HG03460 (cell line): ENCODE data around the gene NMNAT2.
"Not testable (repeated sequence)": the region's sequence is repeated elsewhere in the genome, so short reads cannot be mapped to it uniquely, and the experiment has no call there.

ENCODE experiments used
- ATAC-seq: cut with Tn5 transposase; IDR thresholded peaks from one replicate; pipeline ENCODE4 v1.9.1; 2021; ENCODE audit not compliant: unreplicated experiment

NMNAT2 gene

DNA sequence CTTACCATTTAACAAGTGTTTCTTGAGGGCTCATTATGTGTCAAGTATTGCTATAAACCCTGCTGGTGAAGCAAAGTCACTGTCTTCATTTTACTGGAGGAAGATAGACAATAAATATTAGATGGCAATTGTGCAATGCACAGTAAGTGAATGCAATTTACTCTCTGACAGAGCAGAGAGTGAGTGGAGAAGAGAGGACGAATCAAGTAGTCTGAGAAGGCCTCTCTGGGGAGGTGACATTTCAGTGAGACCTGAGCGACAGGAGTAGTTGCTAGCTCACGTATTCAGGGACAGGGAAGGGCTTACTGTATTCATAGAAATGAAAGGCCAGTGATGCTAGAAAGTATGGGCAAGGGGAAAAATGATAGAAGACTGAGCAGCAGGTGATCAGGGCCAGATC is 1.2 kb upstream of the NMNAT2 start:
- ATAC-seq, result no peak

DNA sequence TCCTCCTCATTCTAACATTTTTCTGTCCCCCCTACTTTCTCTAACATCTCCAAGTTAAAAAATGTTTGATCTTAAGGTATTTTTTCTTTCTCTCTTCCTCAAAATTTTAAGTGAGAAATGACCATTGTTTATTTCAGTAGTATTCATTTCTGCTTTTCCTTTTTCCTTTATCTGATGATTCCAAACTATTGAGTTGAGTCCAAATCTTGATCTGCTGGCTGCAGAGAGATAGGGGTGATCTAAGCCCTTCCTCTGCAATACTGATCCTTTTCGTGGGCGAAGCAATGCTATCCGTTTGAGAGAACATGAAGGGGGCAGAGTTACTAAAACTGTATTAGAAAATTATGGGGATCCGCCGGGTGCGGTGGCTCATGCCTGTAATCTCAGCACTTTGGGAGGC is 516 bp upstream of the NMNAT2 start:
- ATAC-seq, result no peak

DNA sequence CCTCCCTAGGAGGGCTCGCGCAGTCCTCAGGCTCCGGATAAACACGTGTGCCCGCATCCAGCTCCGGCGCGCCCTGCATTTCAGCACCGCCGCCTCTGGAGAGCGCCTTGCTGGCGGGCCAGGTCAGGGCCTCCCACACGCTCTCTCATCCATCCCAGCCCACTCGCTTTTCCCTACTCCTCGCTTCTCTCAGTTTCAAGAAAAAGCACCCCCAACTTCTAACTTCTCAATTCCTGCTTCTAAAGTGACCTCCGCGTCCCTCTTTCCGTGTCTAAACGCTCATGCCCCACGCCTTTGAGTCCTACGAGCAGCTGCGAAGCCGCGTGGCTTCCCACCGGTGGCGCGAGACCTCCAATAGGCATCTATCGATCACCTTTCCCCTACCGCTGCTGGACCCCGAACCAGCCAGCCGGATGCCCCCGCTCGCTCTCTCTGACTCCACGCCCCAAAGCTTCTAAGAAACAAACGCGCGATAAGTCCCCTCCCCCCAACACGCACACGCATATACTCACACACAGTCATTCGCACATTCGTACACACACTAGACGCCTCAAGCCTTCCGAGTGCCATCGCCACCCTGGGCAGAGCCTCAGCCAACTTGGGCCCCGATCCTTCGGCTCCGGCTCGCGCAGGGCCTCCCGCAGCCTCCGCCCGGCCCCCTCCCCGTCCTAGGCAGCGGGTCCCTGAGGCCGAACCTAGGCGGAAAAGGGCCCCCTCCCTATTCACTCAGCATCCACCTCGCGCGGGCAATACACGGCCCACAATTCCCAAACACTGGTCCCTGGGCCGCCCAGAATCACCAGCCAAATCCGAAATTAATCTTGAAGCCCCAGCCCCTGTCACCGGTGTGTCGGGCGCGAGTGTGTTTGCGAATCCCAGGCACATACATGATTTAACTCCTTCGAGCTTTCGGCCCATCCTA is 1.1 kb downstream of the NMNAT2 start:
- ATAC-seq, result no peak

GRCh38 chr1:183414365-183414764 is 3.8 kb downstream of the NMNAT2 start:
- no peak for ATAC-seq

GRCh38 chr1:183411091-183411490 is 7.1 kb downstream of the NMNAT2 start:
- ATAC-seq, result no peak

GRCh38 chr1:183407961-183408360 is 10.2 kb downstream of the NMNAT2 start:
- no peak for ATAC-seq

- ATAC-seq, result no peak
Measured at GRCh38 chr1:183407474-183407873, 10.7 kb downstream of the NMNAT2 start.

DNA sequence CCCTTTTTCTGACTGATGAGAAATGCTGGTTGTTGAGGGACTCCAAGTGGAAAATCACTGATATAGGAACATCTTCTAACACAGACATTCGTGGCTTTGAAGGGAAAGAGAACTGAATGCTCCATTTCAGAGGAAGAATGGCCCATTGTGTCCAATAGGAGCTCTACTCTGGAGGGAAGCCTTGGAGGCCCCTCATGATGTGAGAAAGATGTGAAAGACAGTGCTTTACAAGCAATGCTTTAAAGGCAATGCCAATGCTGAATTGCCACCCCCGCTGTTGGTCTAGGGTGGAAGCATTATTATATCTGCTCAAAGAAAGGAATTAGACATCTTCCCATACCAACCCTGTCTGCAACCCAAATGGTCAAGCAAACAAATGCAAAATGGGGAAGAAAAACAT is 13.7 kb downstream of the NMNAT2 start:
- no peak for ATAC-seq

GRCh38 chr1:183403498-183403897 is 14.7 kb downstream of the NMNAT2 start:
- no peak for ATAC-seq

- not testable (repeated sequence) for ATAC-seq
Measured at GRCh38 chr1:183401565-183401964, 16.6 kb downstream of the NMNAT2 start.

DNA sequence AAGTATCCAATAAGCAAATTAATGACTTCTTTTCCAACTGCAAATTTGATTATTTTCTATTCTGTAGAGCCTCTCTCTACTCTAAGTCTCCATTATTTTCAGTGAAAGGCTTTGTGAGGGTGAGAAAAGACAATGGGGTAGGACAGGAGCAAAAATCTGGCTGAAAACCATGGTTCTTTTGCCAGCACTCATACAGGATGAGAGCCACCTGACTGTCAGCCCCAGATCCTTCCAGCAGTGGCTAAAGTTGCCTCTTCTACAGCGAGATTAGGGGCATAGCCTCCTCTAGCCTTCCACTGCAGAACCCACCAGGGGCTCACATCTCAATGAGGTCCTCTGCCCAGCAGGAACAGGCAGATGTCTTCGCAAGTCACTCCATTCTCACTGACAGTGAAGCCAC is 23.7 kb downstream of the NMNAT2 start:
- ATAC-seq, result no peak

- no peak for ATAC-seq
Measured at GRCh38 chr1:183391863-183392262, 26.3 kb downstream of the NMNAT2 start.

DNA sequence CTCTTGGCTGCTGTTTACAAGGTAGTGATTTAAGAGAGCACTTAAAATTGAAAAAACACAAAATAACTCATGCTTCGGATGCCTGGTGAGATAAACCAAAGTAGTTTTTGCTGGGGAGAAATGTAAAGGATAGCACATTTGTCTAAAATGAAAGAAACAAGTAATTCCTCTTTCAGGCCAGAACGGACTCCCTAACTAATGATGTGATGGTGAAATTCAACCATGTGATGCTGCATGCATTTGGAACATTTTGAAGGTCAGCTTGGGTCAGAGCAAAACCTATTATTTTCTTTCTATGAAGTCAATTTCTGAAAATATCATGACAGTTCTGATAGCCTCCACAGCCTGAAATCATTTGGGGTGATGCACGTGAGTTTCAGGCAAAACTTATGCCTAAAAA is 27.6 kb downstream of the NMNAT2 start:
- ATAC-seq, result no peak

DNA sequence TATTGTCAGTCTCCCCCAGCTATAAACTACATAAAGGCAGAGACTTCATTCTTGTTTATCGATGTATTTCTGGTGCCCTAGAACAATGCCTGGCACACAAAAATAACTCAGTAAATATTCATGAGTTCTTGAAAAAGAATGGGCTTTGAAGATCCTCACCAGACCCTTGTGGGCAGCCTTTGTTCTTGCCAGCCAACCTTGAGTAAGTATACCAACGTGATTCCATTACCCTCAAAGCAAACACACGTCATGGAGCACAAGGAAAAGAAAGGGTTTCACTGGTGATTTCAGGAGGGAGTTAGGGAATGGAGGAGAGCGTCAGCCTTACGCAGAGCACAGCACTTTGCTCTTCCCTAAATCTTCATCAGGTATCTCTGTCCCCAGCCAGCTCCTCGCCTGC is 29.4 kb downstream of the NMNAT2 start:
- no peak for ATAC-seq

GRCh38 chr1:183385340-183386144 is 32.6 kb downstream of the NMNAT2 start:
- ATAC-seq, result no peak

GRCh38 chr1:183379951-183380350 is 38.2 kb downstream of the NMNAT2 start:
- ATAC-seq, result no peak

DNA sequence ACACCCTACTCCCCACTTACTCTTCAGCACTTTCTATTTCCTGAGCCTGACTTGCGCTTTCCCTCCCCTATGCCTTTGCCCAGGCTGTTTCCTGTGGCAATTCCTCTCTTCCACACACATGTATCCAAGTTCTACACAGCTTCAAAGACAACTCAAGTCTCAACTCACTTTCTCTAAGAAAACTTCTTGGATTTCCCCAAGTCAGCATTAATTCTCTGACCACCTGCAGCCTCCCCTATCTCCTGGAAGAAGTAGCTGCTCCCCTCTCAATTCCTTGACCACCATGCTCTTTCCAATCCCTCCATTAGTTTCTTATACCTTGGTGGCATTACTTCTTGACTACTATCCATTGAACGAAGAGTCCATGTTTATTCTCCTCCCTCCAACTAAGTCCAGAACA is 42.8 kb downstream of the NMNAT2 start:
- no peak for ATAC-seq

DNA sequence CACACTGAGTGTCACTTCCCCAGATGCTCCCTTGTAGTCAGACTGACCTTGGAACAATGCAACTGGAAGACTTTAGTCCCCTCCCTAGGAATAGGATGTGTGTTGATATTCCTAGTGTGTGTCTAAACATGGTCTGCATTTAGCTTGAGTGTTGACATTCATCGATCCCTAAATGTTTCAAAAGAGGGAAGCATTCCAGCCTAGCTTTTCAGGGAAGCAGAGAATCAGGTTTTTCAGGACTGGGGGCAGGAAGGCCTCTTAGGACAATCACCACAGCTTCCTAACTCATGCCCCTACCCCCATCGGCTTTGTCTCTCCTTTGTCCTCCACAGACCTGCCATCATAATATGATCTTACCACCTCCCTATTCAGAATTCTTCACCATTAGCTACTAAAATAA is 43.4 kb downstream of the NMNAT2 start:
- ATAC-seq, result no peak

GRCh38 chr1:183372586-183373230 is 45.5 kb downstream of the NMNAT2 start:
- ATAC-seq, result no peak

DNA sequence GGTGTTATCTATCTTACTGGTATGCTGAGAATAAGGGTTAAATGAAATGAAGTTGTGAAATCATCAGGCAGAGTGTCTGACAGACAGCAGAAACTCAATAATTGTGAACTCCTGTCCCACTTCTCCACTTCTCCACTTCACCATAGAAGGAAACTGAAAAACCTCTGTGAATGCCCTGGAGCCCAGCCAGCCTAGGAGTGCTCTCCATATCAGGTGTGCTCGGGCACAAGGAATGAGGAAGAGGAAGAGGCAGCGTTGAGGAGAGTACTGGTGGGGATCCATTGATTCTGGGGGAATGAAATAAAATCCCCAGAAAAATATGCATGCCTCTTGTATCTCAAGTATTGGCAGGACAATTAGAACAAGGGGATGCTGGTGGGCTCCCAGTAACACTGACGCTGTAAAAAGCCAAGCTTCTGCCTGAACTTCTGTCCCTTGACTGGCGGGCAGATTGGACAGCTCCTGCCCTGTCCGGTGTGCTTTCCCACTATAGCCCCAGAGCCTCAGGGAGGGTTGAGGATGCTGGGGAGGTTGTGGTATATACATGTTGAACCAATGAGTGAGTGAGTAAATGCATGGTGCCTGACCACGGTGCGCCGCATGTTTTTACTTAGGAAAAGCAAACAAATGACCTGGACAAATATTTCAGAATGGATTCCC is 47.7 kb downstream of the NMNAT2 start:
- ATAC-seq, result no peak
